ENCODE results near the gene TMEM114. TPM values are rescaled to one million over a fixed set of nuclear protein-coding genes. Genes with fewer than 3 reads are reported as not detected.

The TMEM114 gene
- total RNA-seq, 4 donors from 2014 or later = not detected

DNA sequence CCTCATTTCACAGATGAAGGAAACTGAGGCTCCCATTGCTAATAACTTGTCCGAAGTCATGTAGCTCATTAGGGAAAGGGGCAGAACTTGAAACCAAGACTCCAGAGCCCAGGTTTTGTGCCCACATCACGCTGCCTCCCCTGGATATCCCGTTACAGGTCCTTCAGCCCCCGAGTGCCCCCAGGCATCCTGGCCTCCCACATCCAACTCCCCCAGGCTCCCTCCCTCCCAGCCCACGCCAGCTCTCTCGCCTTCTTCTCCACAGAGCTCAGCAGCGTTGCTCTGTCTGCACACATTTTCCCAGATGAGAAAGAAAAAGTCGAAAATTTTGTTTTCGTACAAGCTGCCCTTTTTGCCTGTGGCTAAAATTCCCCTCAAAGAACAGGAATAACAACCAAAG lies 16.9 kb upstream of the TMEM114 start:
- no peaks in the 10 kb centered on the region for H3K9me3 ChIP-seq
- H3K36me3 ChIP-seq = no peaks in the 10 kb centered on the region
- H3K27ac ChIP-seq = no peak overlapping the region
- no peak overlapping the region for H3K4me3 ChIP-seq
- TF ChIP-seq, protein P1, sequence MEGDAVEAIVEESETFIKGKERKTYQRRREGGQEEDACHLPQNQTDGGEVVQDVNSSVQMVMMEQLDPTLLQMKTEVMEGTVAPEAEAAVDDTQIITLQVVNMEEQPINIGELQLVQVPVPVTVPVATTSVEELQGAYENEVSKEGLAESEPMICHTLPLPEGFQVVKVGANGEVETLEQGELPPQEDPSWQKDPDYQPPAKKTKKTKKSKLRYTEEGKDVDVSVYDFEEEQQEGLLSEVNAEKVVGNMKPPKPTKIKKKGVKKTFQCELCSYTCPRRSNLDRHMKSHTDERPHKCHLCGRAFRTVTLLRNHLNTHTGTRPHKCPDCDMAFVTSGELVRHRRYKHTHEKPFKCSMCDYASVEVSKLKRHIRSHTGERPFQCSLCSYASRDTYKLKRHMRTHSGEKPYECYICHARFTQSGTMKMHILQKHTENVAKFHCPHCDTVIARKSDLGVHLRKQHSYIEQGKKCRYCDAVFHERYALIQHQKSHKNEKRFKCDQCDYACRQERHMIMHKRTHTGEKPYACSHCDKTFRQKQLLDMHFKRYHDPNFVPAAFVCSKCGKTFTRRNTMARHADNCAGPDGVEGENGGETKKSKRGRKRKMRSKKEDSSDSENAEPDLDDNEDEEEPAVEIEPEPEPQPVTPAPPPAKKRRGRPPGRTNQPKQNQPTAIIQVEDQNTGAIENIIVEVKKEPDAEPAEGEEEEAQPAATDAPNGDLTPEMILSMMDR (IDR thresholded peaks at IDR 0.05) = no peak
- no peak for TF ChIP-seq POLR2A (IDR thresholded peaks at IDR 0.05)
- DNase-seq = no peak
- no peaks in the 10 kb centered on the region for H3K4me1 ChIP-seq
- H3K27me3 ChIP-seq = no peaks in the 10 kb centered on the region

DNA sequence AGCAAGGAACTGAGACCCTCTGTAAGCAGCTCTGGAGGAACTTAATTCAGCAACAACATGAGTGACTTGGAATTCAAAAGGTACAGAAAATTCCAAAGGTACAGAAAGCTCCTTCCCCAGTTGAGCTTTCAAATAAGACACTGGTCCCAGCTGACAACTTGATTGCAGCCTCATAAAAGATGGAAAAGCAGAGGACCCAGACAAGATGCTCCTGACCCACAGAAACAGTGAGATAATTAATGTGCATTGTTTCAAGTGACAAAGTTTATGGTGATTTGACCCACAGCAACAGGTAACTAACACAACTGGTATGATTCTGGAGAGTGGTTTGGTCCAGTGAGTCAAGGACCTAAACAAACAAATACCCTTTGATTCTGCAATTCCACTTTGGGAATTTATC lies 15.2 kb upstream of the TMEM114 start:
- no peak overlapping the region for H3K27ac ChIP-seq
- DNase-seq = no peak
- TF ChIP-seq POLR2A (IDR thresholded peaks at IDR 0.05) = no peak
- TF ChIP-seq, protein P1 (IDR thresholded peaks at IDR 0.05) = no peak

DNA sequence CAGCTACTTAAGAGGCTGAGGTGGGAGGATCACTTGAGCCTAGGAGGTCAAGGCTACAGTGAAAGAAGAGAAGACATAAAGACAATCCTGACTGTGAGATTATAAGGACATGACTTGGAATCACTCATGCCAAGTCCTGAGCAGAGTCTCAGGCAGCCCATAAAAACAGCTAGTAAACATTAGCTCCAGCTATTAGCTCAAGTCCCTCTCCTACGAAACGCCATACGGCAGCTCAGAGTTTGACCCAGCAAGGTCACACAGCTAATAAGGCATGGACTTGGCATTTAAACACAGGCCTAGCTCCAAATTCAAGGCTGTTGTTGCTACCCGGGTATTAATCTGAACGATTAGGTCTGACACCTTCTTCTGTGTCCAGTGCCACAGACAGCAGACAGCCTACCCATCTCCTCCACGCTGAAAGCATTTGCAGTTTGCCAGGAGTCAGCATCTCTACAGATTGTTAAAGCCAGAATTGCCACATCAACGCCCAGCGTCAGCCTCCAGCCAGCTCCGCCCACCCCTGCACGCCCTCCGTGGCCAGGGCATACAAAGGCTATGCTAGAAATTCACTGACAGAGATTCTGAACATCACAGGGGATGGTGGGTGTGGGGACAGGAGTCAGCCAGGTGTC lies 9.9 kb upstream of the TMEM114 start:
- TF ChIP-seq, protein P1 (IDR thresholded peaks at IDR 0.05) = no peak
- TF ChIP-seq POLR2A (IDR thresholded peaks at IDR 0.05) = no peak
- no peaks in the 10 kb centered on the region for H3K27me3 ChIP-seq
- no peaks in the 10 kb centered on the region for H3K4me1 ChIP-seq
- peaks cover 0 to 4% (median 0%) of the 10 kb centered on the region in 4 donors for H3K9me3 ChIP-seq
- no peak overlapping the region for H3K27ac ChIP-seq
- DNase-seq = no peak
- H3K36me3 ChIP-seq = no peaks in the 10 kb centered on the region
- H3K4me3 ChIP-seq = no peak overlapping the region

More for the DNA sequence above, 15.2 kb upstream of the TMEM114 start:
- H3K27me3 ChIP-seq = no peaks in the 10 kb centered on the region
- H3K4me1 ChIP-seq = no peaks in the 10 kb centered on the region
- no peak overlapping the region for H3K4me3 ChIP-seq
- no peaks in the 10 kb centered on the region for H3K36me3 ChIP-seq
- no peaks in the 10 kb centered on the region for H3K9me3 ChIP-seq

DNA sequence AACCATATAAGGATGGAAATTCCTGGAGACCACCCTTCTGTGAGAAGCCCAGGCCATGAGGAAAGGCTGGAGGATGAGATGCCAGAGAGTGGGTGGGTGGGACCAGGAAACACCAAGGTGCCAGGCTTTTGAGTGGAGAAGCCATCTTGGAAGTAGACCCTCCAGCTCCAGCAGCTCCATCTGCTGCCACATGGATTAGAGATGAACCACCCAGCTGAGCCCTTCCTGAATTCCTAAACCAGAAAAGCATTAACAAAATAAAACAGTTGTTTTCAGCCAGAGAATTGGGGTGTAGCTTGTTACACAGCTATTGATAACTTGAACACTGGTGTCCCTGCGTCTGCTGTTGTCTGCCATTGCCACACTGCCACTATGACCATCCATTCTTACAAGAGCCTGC lies 6.3 kb upstream of the TMEM114 start:
- TF ChIP-seq, protein P1 (IDR thresholded peaks at IDR 0.05) = no peak
- TF ChIP-seq POLR2A (IDR thresholded peaks at IDR 0.05) = no peak
- no peaks in the 10 kb centered on the region for H3K27me3 ChIP-seq
- peaks cover 0 to 4% (median 0%) of the 10 kb centered on the region in 4 donors for H3K9me3 ChIP-seq
- no peak overlapping the region for H3K4me3 ChIP-seq
- H3K27ac ChIP-seq = no peak overlapping the region
- DNase-seq = no peak
- no peaks in the 10 kb centered on the region for H3K36me3 ChIP-seq
- no peaks in the 10 kb centered on the region for H3K4me1 ChIP-seq

DNA sequence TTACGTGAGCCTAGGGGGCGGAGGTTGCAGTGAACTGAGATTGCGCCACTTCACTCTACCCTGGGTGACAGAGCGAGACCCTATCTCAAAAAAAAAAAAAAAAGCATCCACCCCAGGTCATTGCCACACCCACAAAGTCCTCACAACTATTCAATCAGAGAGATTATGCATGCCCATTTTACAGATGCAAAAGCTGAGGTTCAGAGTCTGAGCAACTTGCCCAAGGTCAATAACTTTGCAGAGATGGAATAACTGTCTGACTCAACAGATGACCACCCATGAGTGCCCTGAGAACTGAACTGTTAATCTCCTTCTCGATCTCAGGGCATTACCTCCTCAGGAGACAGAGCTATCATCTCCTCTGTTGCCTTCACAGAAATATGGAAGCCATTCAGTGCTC lies 5.5 kb upstream of the TMEM114 start:
- no peaks in the 10 kb centered on the region for H3K4me1 ChIP-seq
- H3K27ac ChIP-seq = no peak overlapping the region
- peaks cover 0 to 4% (median 0%) of the 10 kb centered on the region in 4 donors for H3K9me3 ChIP-seq
- no peaks in the 10 kb centered on the region for H3K36me3 ChIP-seq
- H3K4me3 ChIP-seq = no peak overlapping the region
- H3K27me3 ChIP-seq = no peaks in the 10 kb centered on the region
- TF ChIP-seq POLR2A (IDR thresholded peaks at IDR 0.05) = no peak
- TF ChIP-seq, protein P1 (IDR thresholded peaks at IDR 0.05) = no peak
- DNase-seq = no peak
